Esophagus muscularis mucosa (tissue), 4 donors: ENCODE data around the gene IFI6. TPM values are rescaled to one million over a fixed set of nuclear protein-coding genes. Genes with fewer than 3 reads are reported as not detected.

Experiments
- DNase-seq: peaks from one replicate; pipeline ENCODE4 v3.0.0-alpha.2; 2017; ENCODE audit errors: extremely low spot score
- H3K27ac ChIP-seq, 4 donors: fragments of 200-600 bp; sonication (generic); replicated peaks in 1 of 4; 1 replicate in 3 of 4; 2 replicates in 1 of 4; pipeline ENCODE4 v1.5.1; 2016 to 2019; ENCODE audit warnings: mild to moderate bottlenecking in 1 of 4
- H3K27me3 ChIP-seq, 4 donors: fragments of 200-600 bp; sonication (generic); one replicate each; pipeline versions ENCODE4 v1.5.1 to v1.6.0; 2016 to 2019
- H3K36me3 ChIP-seq, 4 donors: fragments of 200-600 bp; sonication (generic); one replicate each; pipeline ENCODE4 v1.5.1; 2016 to 2019
- H3K4me1 ChIP-seq, 4 donors: fragments of 200-600 bp; sonication (generic); one replicate each; pipeline ENCODE4 v1.5.1; 2016 to 2019
- H3K4me3 ChIP-seq, 4 donors: fragments of 200-600 bp; sonication (generic); 1 replicate in 2 of 4; 2 replicates in 2 of 4; pipeline ENCODE4 v1.5.1; 2016 to 2019; ENCODE audit warnings: mild to moderate bottlenecking in 4 of 4, moderate library complexity in 1 of 4
- H3K9me3 ChIP-seq, 4 donors: fragments of 200-600 bp; sonication (generic); 1 replicate in 3 of 4; 2 replicates in 1 of 4; pipeline ENCODE4 v1.5.1; 2016 to 2019
- CTCF ChIP-seq, 3 experiments: fragments of 200-600 bp in 2 of 3; fragments of 450-650 bp in 1 of 3; sonication (generic) in 2 of 3; IDR thresholded peaks; one replicate each; pipeline ENCODE4 v1.5.1; 2017 to 2019; ENCODE audit warnings: antibody characterized with exemption in 3 of 3, mild to moderate bottlenecking in 2 of 3, moderate library complexity in 1 of 3
- EP300 ChIP-seq: sonication (generic); formaldehyde crosslinking; IDR thresholded peaks from one replicate; pipeline ENCODE4 v1.6.1; 2017; ENCODE audit warnings: antibody characterized with exemption
- POLR2A ChIP-seq: fragments of 450-650 bp; IDR thresholded peaks from one replicate; pipeline ENCODE4 v1.6.1; 2017; ENCODE audit warnings: antibody characterized with exemption, moderate library complexity, mild to moderate bottlenecking, low read depth
- POLR2AphosphoS5 ChIP-seq, 2 donors: sonication (generic); formaldehyde crosslinking; IDR thresholded peaks; one replicate each; pipeline ENCODE4 v1.6.1; 2017; ENCODE audit warnings: antibody characterized with exemption in 2 of 2
- WGBS: methylation state at CpG from one replicate; pipeline ENCODE4 v1.1.5; 2018; 5-methylcytosine and 5-hydroxymethylcytosine counted together
- intact Hi-C: fragments of 100-400 bp; cut with DNase I; formaldehyde crosslinking; loops from one replicate; pipeline ENCODE4 v1.15.1; 2023
- total RNA-seq, 4 donors: library from RNA; depleted of rRNA; stranded (reverse); fragments of >200 nt; gene quantifications; one replicate each; pipeline versions ENCODE4 v1.1.0 to v1.2.1, GENCODE V29; 2016

IFI6 gene
- total RNA-seq, 4 donors from 2014 or later = 33.2 to 86.3 (median 70.2) TPM

GRCh38 chr1:27634985-27635367, 37.0 kb downstream of the IFI6 start, which contains the start of gene FGR:
TSS of gene FGR (minus strand) at chr1:27635185. CDS start at chr1:27623916, 11,269 bp downstream.
- intact Hi-C loops = no loop called here
- Histone ChIP-seq H3K9me3 (no peaks in the 10 kb centered on the region), H3K4me1 (peaks cover 45 to 50% (median 46%) of the 10 kb centered on the region in 4 donors), H3K27me3 (peaks cover 0 to 27% (median 8%) of the 10 kb centered on the region in 4 donors), H3K27ac (peak within 1 kb of the TSS; percentile 60 to 72 (median 68)), H3K36me3 (no peaks in the 10 kb centered on the region), H3K4me3 (peak within 1 kb of the TSS; percentile 51 to 64 (median 55))
- 47% methylated on average over 19 of the region's 28 CpGs for WGBS
- no peak for DNase-seq
- TF ChIP-seq CTCF (IDR thresholded peaks at IDR 0.05) (no peak), EP300 (no peak), POLR2A (no peak), POLR2AphosphoS5 (IDR thresholded peaks at IDR 0.05) (no peak)

GRCh38 chr1:27634177-27634984, 37.6 kb downstream of the IFI6 start:
- no peaks in the 10 kb centered on the region for H3K9me3 ChIP-seq
- TF ChIP-seq POLR2A (no peak), CTCF (IDR thresholded peaks at IDR 0.05) (peak in 1 of 3 experiments; percentile 15), POLR2AphosphoS5 (IDR thresholded peaks at IDR 0.05) (peak; percentile 47 to 58)
- no peaks in the 10 kb centered on the region for H3K36me3 ChIP-seq
- H3K27ac ChIP-seq = peak overlapping the region; percentile 60 to 72 (median 68)
- H3K4me3 ChIP-seq = peak overlapping the region; percentile 51 to 64 (median 55)
- H3K27me3 ChIP-seq = peaks cover 0 to 27% (median 8%) of the 10 kb centered on the region in 4 donors
- DNase-seq = no peak
- WGBS = 17% methylated on average over 33 of the region's 63 CpGs
- intact Hi-C loops = no loop called here
- peaks cover 49 to 56% (median 51%) of the 10 kb centered on the region in 4 donors for H3K4me1 ChIP-seq

GRCh38 chr1:27633640-27634176, 38.3 kb downstream of the IFI6 start:
- Histone ChIP-seq H3K27ac (peak overlapping the region; percentile 60 to 72 (median 68)), H3K36me3 (no peaks in the 10 kb centered on the region), H3K4me3 (peak overlapping the region; percentile 51 to 64 (median 55)), H3K4me1 (peaks cover 50 to 63% (median 58%) of the 10 kb centered on the region in 4 donors), H3K27me3 (peaks cover 0 to 27% (median 8%) of the 10 kb centered on the region in 4 donors), H3K9me3 (no peaks in the 10 kb centered on the region)
- TF ChIP-seq EP300 = no peak
- TF ChIP-seq POLR2A = no peak
- no peak for TF ChIP-seq POLR2AphosphoS5 (IDR thresholded peaks at IDR 0.05)
- no peak for TF ChIP-seq CTCF (IDR thresholded peaks at IDR 0.05)
- intact Hi-C loops = no loop called here
- no peak for DNase-seq
- 65% methylated on average over 5 of the region's 17 CpGs for WGBS

GRCh38 chr1:27633298-27633610, 38.7 kb downstream of the IFI6 start:
- no peak for DNase-seq
- Histone ChIP-seq H3K27me3 (peaks cover 0 to 27% (median 8%) of the 10 kb centered on the region in 4 donors), H3K36me3 (no peaks in the 10 kb centered on the region), H3K27ac (peak overlapping the region; percentile 60 to 72 (median 68)), H3K4me3 (peak overlapping the region; percentile 51 to 64 (median 55)), H3K4me1 (peaks cover 50 to 68% (median 61%) of the 10 kb centered on the region in 4 donors), H3K9me3 (no peaks in the 10 kb centered on the region)
- intact Hi-C loops = no loop called here
- TF ChIP-seq CTCF (IDR thresholded peaks at IDR 0.05) (no peak), EP300 (no peak), POLR2A (no peak), POLR2AphosphoS5 (IDR thresholded peaks at IDR 0.05) (no peak)
- WGBS = 78% methylated on average over 5 of the region's 5 CpGs
